Endothelial cell of umbilical vein (primary cell): ENCODE data around the gene FAM120AOS. TPM values are rescaled to one million over a fixed set of nuclear protein-coding genes. Genes with fewer than 3 reads are reported as not detected.

Experiments
- BruUV-seq: library from RNA; stranded (reverse); fragments of 400-500 nt; replicated peaks from 2 replicates; lab custom pipeline; 2021; lab: Mats Ljungman, UMichigan
- CTCF ChIA-PET: fragments of 300-600, 350-600 bp; sonication (Branson Sonifier 250); formaldehyde crosslinking; loops from one replicate; lab custom pipeline; 2021; ENCODE audit warnings: antibody characterized with exemption, inconsistent platforms; lab: Charles Lee
- POLR2A ChIA-PET: fragments of 300-600, 350-600 bp; sonication (Branson Sonifier 250); formaldehyde crosslinking; loops from one replicate; lab custom pipeline; 2021; ENCODE audit warnings: antibody characterized with exemption, inconsistent platforms; lab: Charles Lee
- DNase-seq: peaks from one replicate; pipeline ENCODE4 v3.0.0-alpha.2; 2011; ENCODE audit warnings: low read depth, low spot score
- FAIRE-seq: peaks from 2 replicates; lab custom pipeline; 2011; peaks lifted over from hg19 to GRCh38; lab: Jason Lieb, UNC
- H2AFZ ChIP-seq: 2 replicates; pipeline ENCODE4 v1.6.0; 2012; ENCODE audit warnings: low read depth, low read length, control low read depth, inconsistent platforms
- H3K27ac ChIP-seq: 2 replicates; pipeline ENCODE4 v1.5.1; 2011; ENCODE audit warnings: low read depth, mild to moderate bottlenecking, control low read depth, low read length, moderate library complexity; ENCODE audit not compliant: insufficient read depth
- H3K27me3 ChIP-seq, 2 experiments: 2 replicates each; pipeline versions ENCODE4 v1.6.0 to v1.6.1; 2011; ENCODE audit warnings: low read length in 2 of 2, mixed read lengths in 1 of 2; ENCODE audit not compliant: control insufficient read depth in 2 of 2, insufficient read depth in 2 of 2
- H3K36me3 ChIP-seq, 2 experiments: 2 replicates in 1 of 2; 3 replicates in 1 of 2; pipeline ENCODE4 v1.5.1; 2011; ENCODE audit warnings: low read length in 2 of 2, mild to moderate bottlenecking in 1 of 2, moderate library complexity in 1 of 2; ENCODE audit not compliant: control insufficient read depth in 2 of 2, insufficient read depth in 2 of 2; ENCODE audit errors: extremely low read depth in 1 of 2
- H3K4me1 ChIP-seq: 3 replicates; pipeline ENCODE4 v1.5.1; 2011; ENCODE audit warnings: mild to moderate bottlenecking, low read length; ENCODE audit not compliant: control insufficient read depth, insufficient read depth; ENCODE audit errors: extremely low read depth
- H3K4me2 ChIP-seq: 2 replicates; pipeline ENCODE4 v1.6.1; 2011; ENCODE audit warnings: low read length, control low read depth, mixed read lengths; ENCODE audit not compliant: insufficient read depth
- H3K4me3 ChIP-seq, 3 experiments: fragments of 200-600 bp in 1 of 3; sonication (generic), shearing (Covaris generic) in 1 of 3; replicated peaks in 1 of 3; 2 replicates each; pipeline ENCODE4 v1.5.1; 2011 to 2016; ENCODE audit warnings: control low read depth in 3 of 3, low read length in 3 of 3, mild to moderate bottlenecking in 2 of 3, inconsistent platforms in 1 of 3, low read depth in 1 of 3, moderate library complexity in 1 of 3; ENCODE audit not compliant: insufficient read depth in 1 of 3
- H3K79me2 ChIP-seq: 2 replicates; pipeline ENCODE4 v1.6.0; 2012; ENCODE audit warnings: low read length, inconsistent platforms; ENCODE audit not compliant: control insufficient read depth, insufficient read depth
- H3K9ac ChIP-seq: replicated peaks from 2 replicates; pipeline ENCODE3; 2011; ENCODE audit warnings: low read length, control low read depth; ENCODE audit not compliant: insufficient read depth; ENCODE audit errors: extremely low read depth
- H3K9me1 ChIP-seq: replicated peaks from 3 replicates; pipeline ENCODE4 v1.6.0; 2011; ENCODE audit warnings: mild to moderate bottlenecking, low read length; ENCODE audit not compliant: control insufficient read depth, insufficient read depth; ENCODE audit errors: extremely low read depth
- H3K9me3 ChIP-seq: replicated peaks from 2 replicates; pipeline ENCODE4 v1.5.1; 2012; ENCODE audit warnings: low read length, inconsistent platforms; ENCODE audit not compliant: control insufficient read depth, insufficient read depth
- H4K20me1 ChIP-seq: replicated peaks from 2 replicates; pipeline ENCODE3; 2011; ENCODE audit warnings: mild to moderate bottlenecking, low read length; ENCODE audit not compliant: control insufficient read depth, insufficient read depth; ENCODE audit errors: extremely low read depth
- CTCF ChIP-seq, 2 donors: IDR thresholded peaks; 1 replicate in 1 of 2; 2 replicates in 1 of 2; pipeline ENCODE4 v1.5.1; 2011; ENCODE audit warnings: low read length in 2 of 2, mild to moderate bottlenecking in 2 of 2, moderate library complexity in 2 of 2, control low read depth in 1 of 2, inconsistent platforms in 1 of 2, low read depth in 1 of 2; ENCODE audit not compliant: insufficient read depth in 1 of 2; ENCODE audit errors: extremely low read depth in 1 of 2
- EZH2 ChIP-seq: IDR thresholded peaks from 2 replicates; pipeline ENCODE4 v1.6.1; 2012; ENCODE audit warnings: borderline replicate concordance, low read depth, mild to moderate bottlenecking, moderate library complexity, low read length, inconsistent platforms; ENCODE audit not compliant: severe bottlenecking
- FOS ChIP-seq: IDR thresholded peaks from 2 replicates; pipeline ENCODE4 v1.6.1; 2011; ENCODE audit warnings: mild to moderate bottlenecking, low read length, moderate library complexity, borderline replicate concordance; ENCODE audit not compliant: insufficient read depth
- GATA2 ChIP-seq: IDR thresholded peaks from 2 replicates; pipeline ENCODE4 v1.7.0; 2011; ENCODE audit warnings: low read depth, mild to moderate bottlenecking, moderate library complexity, mixed read lengths, low read length; ENCODE audit not compliant: insufficient read length, insufficient read depth
- JUN ChIP-seq: IDR thresholded peaks from 2 replicates; pipeline ENCODE4 v1.6.1; 2011; ENCODE audit warnings: borderline replicate concordance, low read depth; ENCODE audit not compliant: insufficient read length, insufficient read depth
- MAX ChIP-seq: IDR thresholded peaks from 2 replicates; pipeline ENCODE4 v1.6.1; 2011; ENCODE audit not compliant: insufficient read depth, insufficient read length
- MYC ChIP-seq: IDR thresholded peaks from one replicate; pipeline ENCODE4 v1.6.1; 2011; ENCODE audit warnings: mild to moderate bottlenecking, low read depth, low read length
- POLR2A ChIP-seq: IDR thresholded peaks from 2 replicates; pipeline ENCODE4 v1.6.1; 2012; ENCODE audit warnings: low read depth, mild to moderate bottlenecking, control low read depth, low read length
- POLR2AphosphoS5 ChIP-seq: IDR thresholded peaks from 2 replicates; pipeline ENCODE4 v1.6.1; 2012; ENCODE audit warnings: low read depth, mild to moderate bottlenecking, control low read depth, low read length, moderate library complexity; ENCODE audit not compliant: insufficient read depth
- dilution Hi-C: fragments of 300-500 bp; cut with MboI; formaldehyde crosslinking; loops from one replicate; pipeline ENCODE4 v1.15.0; 2019; ENCODE audit warnings: low sequenced_read_pairs; ENCODE audit not compliant: extremely low pct_ligation_motif_present
- intact Hi-C: fragments of 100-400 bp; cut with micrococcal nuclease; formaldehyde crosslinking; loops from one replicate; pipeline ENCODE4 v1.10.0; 2022
- polyA plus RNA-seq, 4 experiments: library from polyadenylated mRNA; depleted of rRNA in 3 of 4; stranded (reverse) in 3 of 4; unstranded in 1 of 4; fragments of >200 nt; gene quantifications; 2 replicates each; pipeline versions ENCODE4 v1.2.1 to v1.2.3, GENCODE V29; 2011 to 2012; ENCODE audit warnings: missing spikeins in 1 of 4
- total RNA-seq: library from RNA; stranded (reverse); gene quantifications from 2 replicates; pipeline ENCODE4 v1.2.3, GENCODE V29; 2021

The FAM120AOS gene
- total and polyA plus RNA-seq, 2 donors (not counting 3 experiments of a cell fraction or from before 2014, with no cell fraction given), result 25.9 to 32.4 TPM

GRCh38 chr9:93432964-93433363 is 20.4 kb downstream of the FAM120AOS start:
- no peaks in the 10 kb centered on the region for H3K4me1 ChIP-seq
- no peaks in the 10 kb centered on the region for H3K36me3 ChIP-seq
- ChIA-PET POLR2A (no interaction called here), CTCF (no interaction called here)
- no peak overlapping the region for H3K9ac ChIP-seq
- no peaks in the 10 kb centered on the region for H4K20me1 ChIP-seq
- no TSS peak for BruUV-seq
- no peaks in the 10 kb centered on the region for H3K79me2 ChIP-seq
- H3K27ac ChIP-seq, result no peak overlapping the region
- peaks cover 0 to 2% of the 10 kb centered on the region in 2 experiments for H3K27me3 ChIP-seq
- TF ChIP-seq MYC, result no peak
- intact Hi-C loops (no loop called here), dilution Hi-C loops (no loop called here)
- no peaks in the 10 kb centered on the region for H3K9me1 ChIP-seq
- FAIRE-seq (no peak), DNase-seq (no peak)
- H2AFZ ChIP-seq, result no peak overlapping the region
- H3K9me3 ChIP-seq, result no peaks in the 10 kb centered on the region
- H3K4me2 ChIP-seq, result no peak overlapping the region
- no peak overlapping the region for H3K4me3 ChIP-seq

DNA sequence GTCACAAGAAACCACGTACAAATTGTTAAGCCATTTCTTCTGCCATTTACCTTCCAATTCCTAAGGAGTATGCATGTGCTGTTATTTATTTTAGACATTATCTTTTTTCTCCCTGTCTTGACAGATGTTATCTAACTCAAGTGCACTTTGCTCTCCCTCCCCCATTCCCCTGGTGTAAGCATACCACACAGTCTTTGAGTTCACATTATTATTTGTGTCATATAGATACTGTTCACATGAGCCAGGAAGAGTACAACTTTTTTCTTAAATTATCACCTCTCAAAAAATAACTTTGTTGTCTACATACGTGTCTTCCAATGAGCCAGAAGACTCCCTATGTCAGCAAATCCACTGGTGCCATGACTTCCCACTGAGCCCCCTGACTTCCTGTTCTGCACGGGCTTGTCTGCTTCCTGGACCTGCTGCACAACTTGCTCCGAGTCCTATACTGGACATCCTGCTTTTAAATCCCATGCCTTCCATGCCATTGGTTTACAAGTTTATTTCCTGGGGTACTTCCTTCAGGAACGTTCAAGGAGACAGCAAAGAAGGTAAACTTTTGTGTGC is 21.8 kb downstream of the FAM120AOS start:
- Histone ChIP-seq H3K9ac (no peak overlapping the region), H3K4me2 (no peak overlapping the region), H3K27me3 (peaks cover 2% of the 10 kb centered on the region in 2 experiments), H3K9me1 (no peaks in the 10 kb centered on the region), H3K9me3 (no peaks in the 10 kb centered on the region), H2AFZ (peak overlapping the region; percentile 34), H3K4me1 (no peaks in the 10 kb centered on the region), H3K79me2 (no peaks in the 10 kb centered on the region), H4K20me1 (no peaks in the 10 kb centered on the region), H3K36me3 (no peaks in the 10 kb centered on the region), H3K27ac (no peak overlapping the region), H3K4me3 (no peak overlapping the region)
- no peak for TF ChIP-seq MYC
- TF ChIP-seq JUN, result no peak
- no peak for TF ChIP-seq POLR2AphosphoS5
- no peak for TF ChIP-seq CTCF (IDR thresholded peaks at IDR 0.05; ENCODE audit: extremely low read depth in 1 of 2, insufficient read depth in 1 of 2, low read depth in 1 of 2, low read length in 2 of 2)
- no peak for TF ChIP-seq FOS
- no peak for TF ChIP-seq POLR2A
- TF ChIP-seq EZH2, result no peak
- no peak for TF ChIP-seq GATA2
- TF ChIP-seq MAX, result no peak
- dilution Hi-C loops, result no loop called here
- intact Hi-C loops, result no loop called here
- FAIRE-seq, result no peak
- ChIA-PET POLR2A (no interaction called here), CTCF (no interaction called here)
- no TSS peak for BruUV-seq
- DNase-seq, result no peak
